AG20443 (cell line): Measurements from ENCODE around the gene VGLL4.
A peak's percentile ranks its signal among the peaks of the same experiment; 100 is the strongest.
"Not testable (repeated sequence)": the region's sequence is repeated elsewhere in the genome, so short reads cannot be mapped to it uniquely, and the experiment has no call there.

Experiments
- DNase-seq: peaks from one replicate; pipeline ENCODE4 v3.0.0; 2012; ENCODE audit warnings: low spot score, mixed read lengths

Gene VGLL4

GRCh38 chr3:11587766-11588165 lies 55.9 kb downstream of the VGLL4 start:
- no peak for DNase-seq

- no peak for DNase-seq
These were observed 59.1 kb downstream of the VGLL4 start for GRCh38 chr3:11584570-11584969.

- no peak for DNase-seq
These were observed 60.1 kb downstream of the VGLL4 start for GRCh38 chr3:11583638-11584046.

DNA sequence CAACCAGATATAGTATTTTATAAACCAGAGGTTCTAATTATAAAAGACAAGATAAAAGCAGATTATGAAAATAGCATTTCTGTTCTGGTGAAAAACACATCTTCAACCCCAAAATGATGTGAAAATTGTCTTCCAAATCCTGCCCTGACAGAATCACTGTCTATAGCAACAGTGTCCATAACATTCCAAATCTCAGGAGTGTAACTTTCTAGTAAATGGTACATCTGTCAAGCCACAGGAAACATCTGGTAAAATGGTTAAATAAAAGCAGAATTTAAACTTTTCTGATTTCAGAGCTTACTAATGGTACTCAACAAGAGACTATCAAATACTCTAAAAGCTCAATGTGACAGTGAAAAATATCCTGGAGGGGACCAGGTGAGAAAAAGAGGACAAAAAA lies 60.5 kb downstream of the VGLL4 start:
- DNase-seq, result no peak

DNA sequence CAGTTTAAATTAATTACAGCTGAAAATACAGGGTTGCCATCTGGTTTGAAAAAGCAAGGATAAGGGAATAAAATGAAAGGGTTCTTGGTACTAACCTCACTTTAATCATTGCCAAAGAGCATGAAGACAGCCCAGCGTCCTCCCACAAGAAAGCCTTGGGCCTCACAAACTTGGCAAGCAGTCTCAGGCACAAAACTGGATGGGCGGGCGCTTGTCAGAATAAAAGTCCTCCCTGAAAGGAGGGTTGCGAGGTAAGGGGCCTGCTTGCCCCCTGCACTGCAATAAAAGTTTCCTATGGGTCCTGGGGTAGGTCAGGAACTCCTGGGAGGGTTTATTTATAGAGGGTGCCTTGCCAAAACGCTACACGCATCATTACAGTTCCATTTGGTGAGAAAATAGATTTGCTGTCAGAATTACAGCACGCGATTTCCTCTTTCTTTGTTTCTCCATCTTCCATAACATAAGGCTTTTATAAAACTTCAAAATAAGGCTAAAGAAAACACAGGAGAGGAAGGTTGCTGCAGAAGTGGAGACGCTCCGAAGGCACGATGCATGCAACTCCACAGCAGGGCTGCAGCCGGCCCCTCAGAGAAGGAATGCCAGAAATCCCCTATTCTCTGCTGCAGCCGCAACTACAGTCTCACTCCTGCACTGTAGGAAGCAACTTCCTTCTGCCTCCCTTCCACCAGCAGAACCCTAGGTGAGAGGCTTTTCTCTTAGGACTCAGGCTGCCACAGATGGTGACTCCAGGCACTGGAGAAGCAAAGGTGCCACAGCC lies 61.3 kb downstream of the VGLL4 start:
- DNase-seq, result peak; percentile 86

DNA sequence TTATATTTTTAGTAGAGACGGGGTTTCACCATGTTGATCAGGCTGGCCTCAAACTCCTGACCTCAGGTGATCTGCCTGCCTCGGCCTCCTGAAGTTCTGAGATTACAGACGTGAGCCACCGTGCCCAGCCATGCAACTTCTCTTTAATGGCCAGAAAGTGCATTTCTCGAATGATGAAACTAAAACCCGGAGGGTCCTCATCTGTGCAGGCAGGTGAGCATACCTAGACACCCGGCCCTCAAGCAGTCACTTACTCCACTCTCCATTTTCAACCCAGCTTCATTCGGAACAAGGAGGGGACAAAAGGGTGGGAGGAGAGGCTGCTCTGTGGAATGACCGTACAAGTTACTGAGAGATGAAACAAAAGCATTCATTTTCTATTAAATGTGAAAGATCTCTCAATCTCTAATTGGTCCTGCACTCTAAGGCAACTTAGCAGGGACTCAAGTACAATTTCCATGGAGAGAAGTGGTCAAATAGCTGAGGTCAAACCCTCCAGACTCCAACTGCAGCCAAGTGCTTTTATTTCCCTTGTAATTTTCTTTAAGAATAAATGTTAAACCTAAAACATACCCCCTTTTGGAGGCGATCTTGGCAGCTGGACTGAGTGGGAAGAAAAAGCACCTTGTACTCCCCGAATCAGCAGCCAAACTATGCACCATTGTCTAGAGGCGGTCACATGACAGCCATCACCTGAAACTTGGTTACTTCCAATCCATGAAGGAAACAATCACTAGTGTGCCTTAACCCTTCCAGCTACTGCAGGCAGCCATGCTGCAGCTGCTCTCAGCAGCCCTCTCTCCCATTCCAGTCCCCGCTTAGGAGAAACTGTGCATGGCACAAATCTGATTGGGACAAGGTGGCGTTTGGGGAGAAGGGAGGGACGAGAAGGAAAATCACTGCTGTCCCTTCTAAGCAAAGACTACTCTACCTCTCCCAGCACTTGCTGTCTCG lies 62.2 kb downstream of the VGLL4 start:
- DNase-seq, result peak; percentile 29

DNA sequence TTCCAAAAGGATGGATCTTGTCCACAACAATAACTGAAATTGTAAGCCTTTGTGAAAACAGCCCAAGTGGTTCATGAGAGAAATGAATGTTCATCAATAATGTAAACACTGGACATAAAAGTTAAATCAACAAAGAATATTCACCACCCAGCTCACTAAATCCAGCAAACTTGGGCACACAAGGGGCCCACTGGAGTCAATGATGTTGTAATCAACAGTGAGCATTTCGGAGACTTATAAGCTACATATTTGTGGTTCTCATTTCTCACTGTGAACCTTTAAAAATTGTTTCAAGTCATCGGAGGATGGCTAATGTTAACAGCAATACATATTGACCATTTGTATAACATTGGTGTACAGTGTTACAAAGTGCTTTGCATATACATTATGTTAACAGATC lies 63.1 kb downstream of the VGLL4 start:
- DNase-seq, result no peak

DNA sequence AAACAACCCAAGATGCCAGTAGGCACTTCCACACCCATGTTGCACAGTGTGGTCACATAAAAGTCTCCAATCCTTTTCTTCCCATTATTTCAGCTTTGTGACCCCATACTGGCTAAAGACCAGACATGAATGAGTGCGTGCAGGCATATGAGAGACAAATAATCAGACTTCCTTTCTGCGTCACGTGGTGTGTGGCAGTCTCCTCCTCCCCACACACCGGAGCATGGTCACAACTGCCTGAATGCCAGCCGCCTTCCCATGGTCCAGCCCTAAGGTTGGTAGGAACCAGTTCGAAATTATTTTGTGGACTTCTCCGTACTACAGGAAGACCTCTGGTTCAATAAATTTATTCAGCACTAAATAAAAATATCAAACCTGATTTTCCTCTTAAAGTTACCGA lies 65.5 kb downstream of the VGLL4 start:
- no peak for DNase-seq

DNA sequence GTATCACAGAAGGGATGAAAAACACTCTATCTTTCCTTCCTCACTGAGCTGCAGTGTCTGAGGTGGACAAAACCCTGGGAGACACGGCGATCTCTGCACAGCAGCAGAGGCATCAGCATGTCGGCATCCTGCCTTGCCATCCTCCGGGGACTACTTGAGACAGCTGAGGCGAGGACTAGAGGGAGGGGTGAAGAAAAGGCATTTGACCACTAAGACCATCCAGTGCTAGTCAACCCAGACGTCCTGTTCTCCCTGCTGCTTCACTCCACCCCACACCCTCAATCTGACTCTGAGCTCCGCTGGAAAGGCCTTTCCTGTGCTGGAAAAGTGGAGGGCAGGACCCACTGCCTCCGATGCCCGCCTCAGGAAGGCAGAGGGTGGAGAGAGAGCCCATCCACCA lies 67.3 kb downstream of the VGLL4 start:
- no peak for DNase-seq

- DNase-seq, result no peak
These were observed 68.0 kb downstream of the VGLL4 start for GRCh38 chr3:11575677-11576076.

DNA sequence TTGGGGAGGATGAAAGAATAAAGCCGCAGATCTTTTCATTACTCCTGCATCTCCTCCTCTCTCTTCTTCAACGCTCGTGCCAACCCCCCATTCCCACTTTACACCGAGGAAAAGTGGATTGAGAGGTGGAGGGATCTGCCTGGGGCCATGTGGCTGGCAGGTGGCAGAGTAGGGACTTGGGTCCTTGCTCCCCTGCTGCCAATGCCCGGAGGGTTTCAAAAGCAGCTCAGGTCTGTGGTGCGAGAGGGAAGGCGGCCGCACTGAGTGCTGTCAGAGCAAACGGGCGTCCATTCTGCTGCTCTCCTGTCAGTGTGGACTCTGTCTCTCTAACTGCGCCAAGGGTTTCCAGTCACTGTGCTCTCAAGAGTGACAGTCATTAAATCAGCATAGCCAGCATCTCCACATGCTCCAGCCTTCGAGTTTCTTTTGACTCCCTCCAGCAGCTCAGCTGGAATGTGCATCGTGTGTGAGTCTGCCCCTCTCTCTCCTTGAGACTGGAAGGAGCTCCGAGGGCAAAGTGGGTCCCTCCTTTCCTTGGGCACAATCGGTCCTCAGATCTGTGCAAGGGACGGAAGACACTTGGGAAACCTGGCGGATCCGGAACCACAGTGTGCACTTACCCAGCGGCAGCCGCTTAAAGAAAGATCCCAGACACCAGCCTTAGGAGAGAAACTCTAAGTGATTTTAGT lies 68.6 kb downstream of the VGLL4 start:
- no peak for DNase-seq

- DNase-seq, result not testable (repeated sequence)
These were observed 71.1 kb downstream of the VGLL4 start for GRCh38 chr3:11572660-11573059.

DNA sequence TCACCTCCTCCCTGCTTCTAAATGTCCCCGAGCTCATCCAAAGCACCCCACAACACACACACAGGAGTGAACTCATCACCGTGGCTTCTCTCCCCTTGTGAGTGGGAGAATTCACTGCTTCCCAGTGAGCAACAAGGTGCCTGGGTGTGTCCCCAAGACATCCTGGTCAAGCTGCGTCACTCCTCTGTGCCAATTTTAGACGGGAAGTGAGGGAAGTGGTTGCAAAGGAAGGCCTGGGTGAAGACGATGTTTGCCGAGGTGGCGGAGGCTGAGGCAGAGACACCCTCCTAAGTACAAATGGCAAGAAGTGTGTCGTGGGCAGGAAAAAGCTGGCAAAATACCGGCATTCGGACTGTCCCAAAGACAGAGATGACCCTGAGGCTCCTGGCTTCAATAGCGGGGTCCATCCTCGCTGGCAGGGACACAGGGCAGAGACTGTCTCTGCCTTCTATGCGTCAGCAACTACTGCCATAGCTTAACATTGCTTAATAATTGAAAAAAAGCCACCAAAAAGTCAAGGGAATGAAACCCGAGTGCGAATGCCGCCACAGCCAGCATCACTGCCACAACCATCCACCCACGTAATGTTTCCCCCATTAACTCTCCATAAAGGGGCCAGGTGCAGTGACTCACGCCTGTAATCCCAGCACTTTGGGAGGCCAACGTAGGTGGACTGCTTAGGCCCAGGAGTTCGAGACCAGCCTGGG lies 72.8 kb downstream of the VGLL4 start:
- DNase-seq, result peak; percentile 72

- peak; percentile 51 for DNase-seq
These were observed 73.5 kb downstream of the VGLL4 start for GRCh38 chr3:11570251-11570650.

GRCh38 chr3:11569156-11569741 lies 74.5 kb downstream of the VGLL4 start:
- DNase-seq, result no peak

DNA sequence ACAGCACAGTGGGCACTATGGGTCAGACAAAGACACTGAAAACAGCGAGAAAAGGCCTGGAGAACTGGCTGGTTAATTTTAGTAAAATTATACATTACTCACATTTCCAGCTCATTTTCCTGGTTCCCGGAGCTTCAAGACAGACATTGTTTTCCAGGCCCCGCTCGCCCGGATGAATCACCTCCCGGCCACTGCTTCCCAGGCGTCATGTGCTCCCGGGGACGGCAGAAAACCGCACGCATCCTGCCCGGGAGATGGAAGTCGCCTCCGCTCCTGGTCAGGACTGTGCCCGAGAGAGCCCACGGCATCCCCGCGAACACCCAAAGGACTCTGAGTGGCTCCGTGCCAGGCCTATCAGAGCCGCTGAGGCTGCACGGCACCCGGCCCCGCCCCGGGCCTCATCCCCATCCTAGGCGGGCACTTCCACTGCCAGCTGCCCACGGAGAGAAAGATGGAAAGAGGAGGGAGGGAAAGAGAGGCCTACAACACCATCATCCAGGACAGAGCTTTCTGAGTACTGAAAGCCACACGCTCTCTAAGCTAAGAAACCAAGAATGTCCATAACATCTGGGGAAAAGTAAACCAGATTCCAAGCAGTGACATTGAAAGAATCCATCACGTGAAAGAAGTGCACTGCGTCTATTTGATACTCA lies 75.1 kb downstream of the VGLL4 start:
- DNase-seq, result peak; percentile 95

DNA sequence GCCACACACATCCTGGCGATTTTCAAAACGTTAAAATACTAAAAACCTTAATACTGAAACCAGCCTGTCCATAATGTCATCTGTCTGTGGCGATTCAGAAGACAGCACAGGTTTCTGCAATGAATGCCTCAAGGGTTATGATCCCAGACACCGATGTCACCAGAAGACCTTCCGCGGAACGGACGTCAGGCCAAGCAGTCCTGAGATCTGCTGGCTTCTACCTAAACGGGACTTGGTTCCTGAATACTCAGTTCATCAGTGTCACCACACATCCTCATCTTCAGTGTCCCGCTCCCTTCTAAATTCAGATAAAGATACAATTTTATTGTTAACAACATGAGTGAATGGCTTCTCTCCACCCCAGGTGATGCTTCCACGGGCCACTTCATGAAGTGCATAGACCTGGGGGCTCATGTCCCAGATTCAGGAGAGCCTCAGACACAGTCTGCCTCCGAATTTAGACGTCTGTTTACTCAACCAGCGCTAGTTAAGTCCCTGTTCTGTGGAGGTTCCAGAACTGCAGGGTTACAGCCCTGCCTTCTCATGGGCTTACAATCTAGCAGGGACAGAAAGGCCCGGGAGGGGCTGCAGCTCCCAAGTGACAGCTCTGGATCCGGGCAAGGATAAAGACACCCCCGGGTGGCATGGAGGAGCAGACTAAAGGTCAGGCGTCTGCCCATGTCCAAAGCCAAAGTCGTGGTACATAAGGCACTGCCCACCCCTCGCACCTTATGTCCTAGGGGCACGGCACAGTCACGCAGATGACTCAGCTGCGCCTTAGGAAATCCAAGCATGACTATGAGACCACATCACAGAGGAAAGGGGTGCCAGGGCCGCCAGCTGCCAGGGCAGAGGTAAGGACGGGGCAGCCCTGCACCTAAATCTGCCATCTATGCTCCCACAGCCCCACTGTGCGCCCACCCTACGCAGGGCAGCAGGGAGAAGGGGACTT lies 75.9 kb downstream of the VGLL4 start:
- DNase-seq, result peak; percentile 87

DNA sequence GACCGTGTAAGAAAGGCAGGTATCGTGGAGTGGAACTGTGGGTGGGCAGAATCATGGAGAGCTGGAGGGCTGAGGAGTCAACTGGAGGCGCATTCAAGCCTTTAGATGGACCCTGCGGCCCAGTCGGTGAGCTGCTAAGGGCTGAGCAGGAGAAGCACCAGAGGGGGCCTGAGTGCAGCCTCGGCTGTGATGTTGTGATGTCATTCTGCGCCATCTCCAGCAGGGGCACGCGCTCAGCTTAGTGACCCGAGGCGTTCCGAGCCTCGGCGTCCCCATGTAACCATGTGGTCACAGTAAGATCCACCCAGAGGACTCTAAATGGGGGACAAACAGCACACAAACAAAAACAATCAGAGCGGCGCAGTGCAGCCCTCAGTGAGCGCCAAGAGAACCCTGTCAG lies 76.8 kb downstream of the VGLL4 start:
- DNase-seq, result no peak

DNA sequence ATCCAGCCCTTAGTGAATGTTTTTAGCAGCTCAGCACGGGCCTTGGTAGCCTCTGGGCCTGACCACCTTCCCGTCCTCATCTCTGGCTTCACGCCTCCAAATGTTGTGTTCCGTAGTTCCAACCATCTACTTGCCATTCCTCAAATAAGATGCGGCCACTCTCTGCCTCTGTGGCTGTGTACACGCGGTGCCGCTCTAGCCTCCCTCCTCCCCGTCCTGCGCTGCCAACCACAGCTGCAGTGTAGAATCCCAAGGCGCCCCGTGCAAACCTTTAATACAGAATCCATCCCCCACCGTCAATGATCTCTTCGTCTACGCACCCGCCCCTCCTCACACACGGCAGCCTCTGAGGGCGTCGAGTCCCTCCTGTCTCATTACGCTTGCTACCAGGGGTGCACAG lies 77.2 kb downstream of the VGLL4 start:
- no peak for DNase-seq

DNA sequence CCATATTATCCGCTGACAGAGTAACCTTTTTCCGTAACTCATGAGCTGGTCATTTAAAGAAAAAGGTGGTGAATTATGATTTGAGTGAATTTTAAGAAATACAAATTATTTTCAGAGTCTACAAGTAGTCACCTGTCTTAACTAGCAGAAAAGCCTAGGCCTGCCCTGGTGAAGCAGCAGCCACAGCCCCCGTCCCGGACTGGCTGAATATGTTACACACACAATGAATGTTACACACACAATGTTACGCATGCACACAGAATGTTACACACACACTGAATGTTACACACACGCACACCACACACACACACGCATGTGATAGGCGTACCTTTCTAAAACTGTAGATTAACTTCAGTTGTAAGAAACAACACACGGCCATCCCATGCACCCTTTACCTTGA lies 77.8 kb downstream of the VGLL4 start:
- DNase-seq, result no peak
